ENCODE data around the gene PRTFDC1. TPM values are rescaled to one million over a fixed set of nuclear protein-coding genes. Genes with fewer than 3 reads are reported as not detected.

Gene PRTFDC1
- total RNA-seq, 8 experiments from 2014 or later, result 5.6 to 31.3 (median 10.1) TPM

DNA sequence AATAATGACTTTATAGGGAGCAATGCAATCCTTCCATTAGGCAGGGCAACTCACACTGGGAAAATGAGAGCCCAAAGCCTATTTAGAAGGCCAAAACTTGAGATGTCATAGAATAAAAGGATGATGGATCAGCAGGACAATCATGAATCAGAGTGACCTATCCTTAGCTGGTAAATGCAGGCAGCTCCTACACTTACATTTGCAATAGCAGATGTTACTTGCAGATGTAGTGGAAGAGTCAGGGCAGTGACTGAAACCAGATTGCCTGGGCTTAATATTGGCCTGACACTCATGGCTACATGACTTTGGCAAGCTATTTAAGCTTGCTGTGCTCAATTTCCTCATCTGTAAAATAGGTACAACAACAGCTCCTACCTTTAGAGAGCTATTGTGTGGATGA, 98.7 kb downstream of the PRTFDC1 start:
- Histone ChIP-seq H3K4me3 (no peak overlapping the region), H3K4me1 (replicated peaks in 1 of 2) (peaks cover 55 to 60% of the 10 kb centered on the region in 2 donors), H3K27ac (no peak overlapping the region)
- peak in 2 of 8 experiments; percentile 75 to 90 for ATAC-seq (replicated peaks in 6 of 8)
- in situ Hi-C loops (cut with MboI; ENCODE audit: low pct_unique_long_range_greater_than_20kb in 2 of 9, low sequenced_read_pairs in 9 of 9, unreplicated experiment in 9 of 9), result no loop called here

DNA sequence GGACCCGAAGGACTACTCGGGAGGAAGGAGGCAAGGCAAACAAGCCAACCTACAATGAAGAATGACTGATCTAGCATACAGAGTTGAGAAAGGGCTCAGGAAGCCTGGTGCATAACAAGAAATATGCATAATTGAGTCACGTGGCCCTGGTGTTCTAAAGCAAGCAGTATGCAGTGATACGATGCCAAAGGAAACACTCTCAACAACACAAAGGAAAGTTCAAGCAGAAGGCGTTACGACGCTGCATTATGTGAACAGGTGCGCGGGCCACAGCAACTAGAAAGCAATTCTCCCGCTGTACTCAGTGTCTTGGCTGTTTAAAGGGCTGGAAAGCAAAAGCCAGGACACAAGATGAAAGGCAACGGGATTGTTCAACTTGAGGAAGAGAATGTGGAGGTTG, 100.8 kb downstream of the PRTFDC1 start:
- Histone ChIP-seq H3K27ac (peak overlapping the region in 1 of 2 donors; percentile 55), H3K4me1 (replicated peaks in 1 of 2) (peaks cover 51 to 56% of the 10 kb centered on the region in 2 donors), H3K4me3 (peak overlapping the region in 2 of 5 donors; percentile 5 to 7)
- peak; percentile 53 to 87 (median 78) for ATAC-seq (replicated peaks in 6 of 8)
- in situ Hi-C loops (cut with MboI; ENCODE audit: low pct_unique_long_range_greater_than_20kb in 2 of 9, low sequenced_read_pairs in 9 of 9, unreplicated experiment in 9 of 9), result no loop called here
- WGBS, 10 experiments, result 4 to 78% (median 46%) methylated on average over 2 to 9 of the region's 11 CpGs; no CpG with 5 or more reads in 2 of the 10 experiments

DNA sequence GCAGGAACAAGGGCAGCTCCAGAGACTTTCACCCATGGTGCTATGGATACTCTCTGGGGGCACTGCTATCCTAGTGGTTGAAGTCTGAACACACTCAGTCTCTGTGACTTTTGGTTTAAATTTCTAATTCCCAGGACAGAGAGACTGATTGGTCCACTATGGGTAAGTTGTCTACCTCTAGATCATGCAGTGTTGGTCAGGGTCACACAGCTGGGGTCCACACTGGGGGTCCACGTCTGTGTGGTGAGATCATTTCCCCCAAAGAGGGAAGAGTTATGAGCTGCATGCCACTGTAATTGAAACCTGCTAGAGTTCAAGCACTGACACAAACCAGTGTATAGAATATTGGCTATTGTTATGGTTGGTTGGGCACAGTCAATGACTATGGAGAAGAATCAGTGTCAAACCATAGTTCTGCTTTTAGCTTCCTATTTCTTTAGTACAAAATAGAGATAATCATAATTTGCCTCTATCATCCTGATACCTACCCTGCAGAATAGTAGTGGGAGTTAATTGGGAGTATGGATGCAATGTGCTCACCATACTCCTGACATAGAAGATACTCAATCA, 101.6 kb downstream of the PRTFDC1 start:
- H3K27ac ChIP-seq, result peak overlapping the region in 1 of 2 donors; percentile 77
- no peak for ATAC-seq (replicated peaks in 6 of 8)
- H3K4me3 ChIP-seq, result peak overlapping the region in 1 of 5 donors; percentile 5
- in situ Hi-C loops (cut with MboI; ENCODE audit: low pct_unique_long_range_greater_than_20kb in 2 of 9, low sequenced_read_pairs in 9 of 9, unreplicated experiment in 9 of 9), result no loop called here
- WGBS, 10 experiments, result 0 to 17% (median 8%) methylated on average over 1 of the region's 1 CpG; no CpG with 5 or more reads in 6 of the 10 experiments
- H3K4me1 ChIP-seq (replicated peaks in 1 of 2), result peaks cover 48 to 52% of the 10 kb centered on the region in 2 donors

DNA sequence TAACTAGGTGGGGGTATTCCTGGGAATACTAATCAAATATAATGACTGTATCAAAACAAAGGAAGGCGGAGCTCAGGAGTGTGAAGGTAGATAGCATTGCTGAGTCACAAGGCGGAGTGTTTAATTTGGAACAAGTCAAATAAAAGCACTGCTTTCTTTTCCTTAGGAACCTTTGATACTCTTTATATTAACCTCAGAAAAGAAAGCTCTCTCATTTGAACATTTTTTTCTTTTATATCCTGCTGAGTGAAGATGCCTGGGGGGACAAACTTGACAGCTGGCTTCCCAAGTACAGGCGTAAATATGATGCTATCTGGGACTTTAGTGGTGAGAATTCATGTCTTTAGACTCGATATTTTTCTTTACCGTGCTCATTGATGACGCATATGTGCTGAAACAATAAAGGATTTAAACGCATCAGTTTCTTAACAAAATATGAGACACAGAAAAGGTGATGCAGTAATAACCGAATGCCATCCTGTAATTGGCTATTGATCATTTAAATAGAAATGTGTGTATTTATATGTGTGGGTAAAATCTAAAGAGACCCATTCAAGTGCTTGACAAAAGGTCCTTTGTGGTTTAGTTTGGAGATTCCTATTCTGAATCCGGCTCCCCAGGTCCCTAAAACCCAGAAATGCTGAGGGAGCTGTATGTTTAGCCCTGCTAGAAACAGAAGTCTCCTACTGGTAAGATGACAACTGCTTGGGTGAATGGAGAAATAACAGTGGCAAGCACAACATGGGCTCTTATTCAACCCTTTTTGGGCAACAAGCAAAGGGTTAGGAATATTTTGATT, 102.7 kb downstream of the PRTFDC1 start:
- peak in 6 of 8 experiments; percentile 4 to 25 (median 16) for ATAC-seq (replicated peaks in 6 of 8)
- H3K4me3 ChIP-seq, result peak overlapping the region in 1 of 5 donors; percentile 5
- peak overlapping the region; percentile 34 to 77 for H3K27ac ChIP-seq

GRCh38 chr10:24849051-24849450, 103.4 kb downstream of the PRTFDC1 start:
- H3K27ac ChIP-seq, result peak overlapping the region; percentile 34 to 77

More for the DNA sequence above, 102.7 kb downstream of the PRTFDC1 start:
- in situ Hi-C loops (cut with MboI; ENCODE audit: low pct_unique_long_range_greater_than_20kb in 2 of 9, low sequenced_read_pairs in 9 of 9, unreplicated experiment in 9 of 9), result no loop called here
- peaks cover 48 to 52% of the 10 kb centered on the region in 2 donors for H3K4me1 ChIP-seq (replicated peaks in 1 of 2)
- 31 to 97% (median 60%) methylated on average over 3 to 9 of the region's 9 CpGs for WGBS, 10 experiments

DNA sequence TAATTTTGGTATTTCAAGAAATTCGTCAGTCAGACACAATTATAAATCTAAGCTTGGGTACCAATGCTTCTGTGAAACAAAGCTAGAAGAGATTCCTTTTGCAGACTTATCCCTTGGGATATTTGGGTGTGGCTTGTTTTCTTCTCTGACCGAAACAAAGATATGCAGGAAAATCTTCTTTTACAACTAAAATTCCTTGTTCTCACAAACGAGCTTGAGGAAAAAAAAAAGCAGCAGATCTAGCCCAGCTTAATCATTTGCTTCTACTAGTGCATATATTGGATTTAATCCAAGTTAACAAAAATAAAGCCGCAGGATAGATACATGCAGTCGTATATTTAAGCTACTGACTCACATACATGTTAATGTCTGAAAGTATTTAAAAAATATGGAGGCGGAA, 104.2 kb downstream of the PRTFDC1 start:
- ATAC-seq (replicated peaks in 6 of 8), result peak in 3 of 8 experiments; percentile 64 to 75 (median 65)
- WGBS, 10 experiments, result 0 to 90% (median 40%) methylated on average over 2 to 6 of the region's 6 CpGs
- Histone ChIP-seq H3K27ac (peak overlapping the region; percentile 47 to 77), H3K4me1 (replicated peaks in 1 of 2) (peaks cover 48 to 52% of the 10 kb centered on the region in 2 donors), H3K4me3 (no peak overlapping the region)
- in situ Hi-C loops (cut with MboI; ENCODE audit: low pct_unique_long_range_greater_than_20kb in 2 of 9, low sequenced_read_pairs in 9 of 9, unreplicated experiment in 9 of 9), result no loop called here

More at GRCh38 chr10:24849051-24849450, 103.4 kb downstream of the PRTFDC1 start:
- in situ Hi-C loops (cut with MboI; ENCODE audit: low pct_unique_long_range_greater_than_20kb in 2 of 9, low sequenced_read_pairs in 9 of 9, unreplicated experiment in 9 of 9), result no loop called here
- peak in 6 of 8 experiments; percentile 71 to 88 (median 79) for ATAC-seq (replicated peaks in 6 of 8)
- Histone ChIP-seq H3K4me1 (replicated peaks in 1 of 2) (peaks cover 48 to 52% of the 10 kb centered on the region in 2 donors), H3K4me3 (peak overlapping the region in 3 of 5 donors; percentile 3 to 14 (median 10))
- WGBS, 10 experiments, result 0 to 88% (median 29%) methylated on average over 1 to 6 of the region's 6 CpGs

GRCh38 chr10:24847112-24848070, 105.0 kb downstream of the PRTFDC1 start:
- in situ Hi-C loops (cut with MboI; ENCODE audit: low pct_unique_long_range_greater_than_20kb in 2 of 9, low sequenced_read_pairs in 9 of 9, unreplicated experiment in 9 of 9), result no loop called here
- no peak for ATAC-seq (replicated peaks in 6 of 8)
- 53 to 100% (median 77%) methylated on average over 2 to 10 of the region's 13 CpGs for WGBS, 10 experiments
- Histone ChIP-seq H3K4me3 (no peak overlapping the region), H3K4me1 (replicated peaks in 1 of 2) (peaks cover 48 to 52% of the 10 kb centered on the region in 2 donors), H3K27ac (peak overlapping the region in 1 of 2 donors; percentile 77)

DNA sequence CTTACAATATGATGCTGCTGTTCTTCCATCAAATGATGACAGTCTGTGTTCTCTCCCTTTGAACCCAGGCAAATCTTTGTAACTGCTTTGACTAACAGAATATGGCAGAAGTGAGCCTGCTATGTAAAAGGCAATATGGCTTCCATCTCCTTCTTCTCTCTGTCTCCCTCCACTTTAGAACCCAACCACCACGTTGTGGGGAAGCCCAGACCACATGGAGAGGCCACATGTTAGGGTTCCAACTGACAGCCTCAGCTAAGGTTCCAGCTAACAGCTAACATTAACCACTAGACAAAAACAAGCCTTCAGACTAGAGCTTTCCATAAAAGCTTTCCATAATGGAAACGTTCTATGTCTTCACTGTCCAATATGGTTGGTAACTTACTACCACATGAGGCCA, 107.7 kb downstream of the PRTFDC1 start:
- Histone ChIP-seq H3K4me1 (replicated peaks in 1 of 2) (peaks cover 24 to 28% of the 10 kb centered on the region in 2 donors), H3K27ac (no peak overlapping the region), H3K4me3 (no peak overlapping the region)
- no peak for ATAC-seq (replicated peaks in 6 of 8)
- 0 to 100% (median 80%) methylated on average over 1 to 2 of the region's 2 CpGs; no CpG with 5 or more reads in 3 of the 10 experiments for WGBS, 10 experiments
- in situ Hi-C loops (cut with MboI; ENCODE audit: low pct_unique_long_range_greater_than_20kb in 2 of 9, low sequenced_read_pairs in 9 of 9, unreplicated experiment in 9 of 9), result no loop called here

GRCh38 chr10:24843256-24843655, 109.2 kb downstream of the PRTFDC1 start:
- WGBS, 10 experiments, result 0 to 71% (median 22%) methylated on average over 1 to 2 of the region's 2 CpGs; no CpG with 5 or more reads in 3 of the 10 experiments
- Histone ChIP-seq H3K4me3 (no peak overlapping the region), H3K27ac (no peak overlapping the region), H3K4me1 (replicated peaks in 1 of 2) (peaks cover 9 to 13% of the 10 kb centered on the region in 2 donors)
- in situ Hi-C loops (cut with MboI; ENCODE audit: low pct_unique_long_range_greater_than_20kb in 2 of 9, low sequenced_read_pairs in 9 of 9, unreplicated experiment in 9 of 9), result no loop called here
- ATAC-seq (replicated peaks in 6 of 8), result no peak

DNA sequence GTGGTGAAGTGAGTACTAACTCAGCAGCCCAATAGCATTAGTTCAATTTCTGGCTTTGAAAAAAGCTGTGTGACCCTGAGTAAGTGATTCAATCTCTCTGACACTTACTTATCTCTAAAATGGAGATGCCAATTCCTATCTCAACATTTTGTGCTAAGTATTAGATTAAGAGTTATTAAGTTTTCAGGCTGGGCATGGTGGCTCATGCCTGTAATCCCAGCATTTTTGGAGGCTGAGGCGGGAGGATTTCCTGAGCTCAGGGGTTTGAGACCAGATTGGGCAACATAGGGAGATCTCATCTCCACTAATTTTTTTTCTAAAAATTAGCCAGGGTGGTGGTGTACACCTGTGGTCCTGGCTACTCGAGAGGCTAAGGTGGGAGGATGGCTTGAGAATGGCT, 109.5 kb downstream of the PRTFDC1 start:
- no peak overlapping the region for H3K27ac ChIP-seq
- in situ Hi-C loops (cut with MboI; ENCODE audit: low pct_unique_long_range_greater_than_20kb in 2 of 9, low sequenced_read_pairs in 9 of 9, unreplicated experiment in 9 of 9), result no loop called here
- H3K4me3 ChIP-seq, result no peak overlapping the region
- no peak for ATAC-seq (replicated peaks in 6 of 8)
- WGBS, 10 experiments, result 50 to 94% (median 55%) methylated on average over 2 of the region's 2 CpGs; no CpG with 5 or more reads in 6 of the 10 experiments
- H3K4me1 ChIP-seq (replicated peaks in 1 of 2), result peaks cover 6 to 9% of the 10 kb centered on the region in 2 donors

DNA sequence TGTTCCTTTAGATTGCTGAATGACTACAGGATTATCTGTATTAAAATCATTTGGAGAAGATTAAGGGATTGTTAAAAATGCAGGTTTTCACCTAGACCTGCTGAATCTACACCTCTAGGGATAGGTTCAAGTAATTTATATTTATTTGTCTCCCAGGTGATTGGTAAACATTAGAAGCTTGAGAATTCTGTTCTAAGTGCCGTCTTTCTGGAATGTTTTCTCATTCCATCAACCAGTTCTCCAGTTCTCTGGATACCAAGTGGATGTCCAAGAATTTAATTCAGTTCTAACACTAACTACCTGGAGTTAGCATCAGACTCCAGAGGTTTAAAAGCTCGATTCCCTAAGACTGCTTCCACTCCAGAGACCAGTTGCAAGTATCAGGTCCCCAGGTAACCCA, 110.9 kb downstream of the PRTFDC1 start:
- Histone ChIP-seq H3K27ac (no peak overlapping the region), H3K4me3 (no peak overlapping the region), H3K4me1 (replicated peaks in 1 of 2) (no peaks in the 10 kb centered on the region)
- 71 to 100% (median 88%) methylated on average over 1 to 2 of the region's 2 CpGs; no CpG with 5 or more reads in 5 of the 10 experiments for WGBS, 10 experiments
- peak in 1 of 8 experiments; percentile 45 for ATAC-seq (replicated peaks in 6 of 8)
- in situ Hi-C loops (cut with MboI; ENCODE audit: low pct_unique_long_range_greater_than_20kb in 2 of 9, low sequenced_read_pairs in 9 of 9, unreplicated experiment in 9 of 9), result no loop called here

GRCh38 chr10:24840784-24841183, 111.6 kb downstream of the PRTFDC1 start:
- no peak overlapping the region for H3K4me3 ChIP-seq
- peak in 2 of 8 experiments; percentile 19 to 96 for ATAC-seq (replicated peaks in 6 of 8)
- no peak overlapping the region for H3K27ac ChIP-seq
- H3K4me1 ChIP-seq (replicated peaks in 1 of 2), result no peaks in the 10 kb centered on the region
- in situ Hi-C loops (cut with MboI; ENCODE audit: low pct_unique_long_range_greater_than_20kb in 2 of 9, low sequenced_read_pairs in 9 of 9, unreplicated experiment in 9 of 9), result no loop called here

All from motor neuron (in vitro differentiated cells).